Activated CD4-positive, alpha-beta T cell treated with anti-CD3 and anti-CD28 coated beads for 48 hours (primary cell): Measurements from ENCODE around the gene METTL15.
"Not testable (repeated sequence)": the region's sequence is repeated elsewhere in the genome, so short reads cannot be mapped to it uniquely, and the experiment has no call there.

ENCODE experiments used
- DNase-seq: peaks from one replicate; pipeline ENCODE4 v3.0.0-alpha.2; 2020

METTL15 gene

GRCh38 chr11:28107750-28108618, at the start of gene METTL15, which contains the start of gene KIF18A:
METTL15 (plus strand) TSS chr11:28108388; CDS start chr11:28113335, 4,947 bp downstream.
KIF18A (minus strand) TSS chr11:28108156; CDS start chr11:28097947, 10,209 bp downstream.
- peak; percentile 99 for DNase-seq

- no peak for DNase-seq
These were observed 36.9 kb upstream of the METTL15 start for GRCh38 chr11:28071305-28071704.

- no peak for DNase-seq
These were observed 35.9 kb upstream of the METTL15 start for GRCh38 chr11:28072321-28072720.

GRCh38 chr11:28077521-28077920, 30.7 kb upstream of the METTL15 start:
- no peak for DNase-seq

GRCh38 chr11:28083118-28083517, 25.1 kb upstream of the METTL15 start:
- DNase-seq = no peak

- no peak for DNase-seq
These were observed 21.6 kb upstream of the METTL15 start for GRCh38 chr11:28086569-28086968.

GRCh38 chr11:28087192-28087591, 21.0 kb upstream of the METTL15 start:
- not testable (repeated sequence) for DNase-seq

GRCh38 chr11:28087693-28088092, 20.5 kb upstream of the METTL15 start:
- not testable (repeated sequence) for DNase-seq

- no peak for DNase-seq
These were observed 18.8 kb upstream of the METTL15 start for GRCh38 chr11:28089378-28089777.

GRCh38 chr11:28090052-28090749, 18.0 kb upstream of the METTL15 start:
- DNase-seq = no peak

- no peak for DNase-seq
These were observed 15.4 kb upstream of the METTL15 start for GRCh38 chr11:28092786-28093185.

GRCh38 chr11:28098257-28098656, 9.9 kb upstream of the METTL15 start:
- no peak for DNase-seq

GRCh38 chr11:28099715-28100114, 8.5 kb upstream of the METTL15 start:
- no peak for DNase-seq

GRCh38 chr11:28100665-28101064, 7.5 kb upstream of the METTL15 start:
- DNase-seq = no peak

- DNase-seq = not testable (repeated sequence)
These were observed 5.9 kb upstream of the METTL15 start for GRCh38 chr11:28102300-28102699.

- no peak for DNase-seq
These were observed 3.8 kb upstream of the METTL15 start for GRCh38 chr11:28104425-28104824.

- no peak for DNase-seq
These were observed 3.2 kb upstream of the METTL15 start for GRCh38 chr11:28104984-28105383.

- DNase-seq = no peak
These were observed 2.3 kb upstream of the METTL15 start for GRCh38 chr11:28105869-28106268.

GRCh38 chr11:28106353-28107043, 1.7 kb upstream of the METTL15 start:
- DNase-seq = no peak

GRCh38 chr11:28107191-28107749, 918 bp upstream of the METTL15 start:
- peak; percentile 9 for DNase-seq

GRCh38 chr11:28108958-28109357, 770 bp downstream of the METTL15 start:
- DNase-seq = no peak

GRCh38 chr11:28110108-28110820, 2.1 kb downstream of the METTL15 start:
- peak; percentile 72 for DNase-seq
